Measurements from ENCODE around the gene DPF3. TPM values are rescaled to one million over a fixed set of nuclear protein-coding genes. Genes with fewer than 3 reads are reported as not detected.
"Not testable (repeated sequence)": the region's sequence is repeated elsewhere in the genome, so short reads cannot be mapped to it uniquely, and the experiment has no call there.

The DPF3 gene
- total RNA-seq, 1 donor from 2014 or later: 0.11 TPM

GRCh38 chr14:72752034-72752412 is 141.9 kb downstream of the DPF3 start:
- peaks cover 0 to 3% of the 10 kb centered on the region in 2 donors for H3K9me3 ChIP-seq
- no peak for DNase-seq (ENCODE audit: low spot score in 2 of 2)
- no peaks in the 10 kb centered on the region for H3K36me3 ChIP-seq
- no peaks in the 10 kb centered on the region for H3K4me1 ChIP-seq
- H3K27me3 ChIP-seq: no peaks in the 10 kb centered on the region
- TF ChIP-seq CTCF (IDR thresholded peaks at IDR 0.05): no peak
- no peak overlapping the region for H3K27ac ChIP-seq
- no peak overlapping the region for H3K4me3 ChIP-seq
- intact Hi-C loops (cut with DNase I): no loop called here

- Histone ChIP-seq H3K27ac (no peak overlapping the region), H3K9me3 (peaks cover 0 to 3% of the 10 kb centered on the region in 2 donors), H3K36me3 (no peaks in the 10 kb centered on the region), H3K27me3 (no peaks in the 10 kb centered on the region), H3K4me1 (no peaks in the 10 kb centered on the region), H3K4me3 (no peak overlapping the region)
- intact Hi-C loops (cut with DNase I): no loop called here
- no peak for DNase-seq (ENCODE audit: low spot score in 2 of 2)
- TF ChIP-seq CTCF (IDR thresholded peaks at IDR 0.05): no peak
Measured at GRCh38 chr14:72751276-72752033, 142.4 kb downstream of the DPF3 start.

GRCh38 chr14:72748921-72749320 is 145.0 kb downstream of the DPF3 start:
- H3K27ac ChIP-seq; H3K27me3 ChIP-seq; H3K36me3 ChIP-seq; H3K4me3 ChIP-seq; H3K9me3 ChIP-seq; H3K4me1 ChIP-seq; DNase-seq (ENCODE audit: low spot score in 2 of 2): not testable (repeated sequence)
- intact Hi-C loops (cut with DNase I): loop anchor here (5.0 kb wide), 2 partner anchors 43 to 143 kb away; partner anchors contain the start of gene DPF3

- intact Hi-C loops (cut with DNase I): loop anchor here (2.0 to 5.0 kb wide), 3 partner anchors 45 to 145 kb away; partner anchors contain the start of gene DPF3
- TF ChIP-seq CTCF (IDR thresholded peaks at IDR 0.05): no peak
Measured at GRCh38 chr14:72747652-72748051, 146.2 kb downstream of the DPF3 start.

GRCh38 chr14:72745991-72746980 is 147.6 kb downstream of the DPF3 start:
- H3K27me3 ChIP-seq: no peaks in the 10 kb centered on the region
- intact Hi-C loops (cut with DNase I): loop anchor here (2.0 to 5.0 kb wide), 3 partner anchors 46 to 146 kb away; partner anchors contain the start of gene DPF3
- peaks cover 0 to 3% of the 10 kb centered on the region in 2 donors for H3K9me3 ChIP-seq
- peak overlapping the region; percentile 65 to 72 for H3K27ac ChIP-seq
- no peak for DNase-seq (ENCODE audit: low spot score in 2 of 2)
- H3K4me1 ChIP-seq: peaks cover 0 to 8% of the 10 kb centered on the region in 2 donors
- no peaks in the 10 kb centered on the region for H3K36me3 ChIP-seq
- H3K4me3 ChIP-seq: no peak overlapping the region
- peak in 2 of 3 experiments; percentile 20 to 23 for TF ChIP-seq CTCF (IDR thresholded peaks at IDR 0.05)

More at GRCh38 chr14:72747652-72748051, 146.2 kb downstream of the DPF3 start:
- no peaks in the 10 kb centered on the region for H3K27me3 ChIP-seq
- H3K4me1 ChIP-seq: peaks cover 0 to 8% of the 10 kb centered on the region in 2 donors
- H3K4me3 ChIP-seq: no peak overlapping the region
- no peak overlapping the region for H3K27ac ChIP-seq
- DNase-seq (ENCODE audit: low spot score in 2 of 2): no peak
- H3K9me3 ChIP-seq: peaks cover 0 to 3% of the 10 kb centered on the region in 2 donors
- no peaks in the 10 kb centered on the region for H3K36me3 ChIP-seq

All from ascending aorta (tissue), 2 donors.